Measurements from ENCODE around the gene ZFHX3. TPM values are rescaled to one million over a fixed set of nuclear protein-coding genes. Genes with fewer than 3 reads are reported as not detected.

The ZFHX3 gene
- total and polyA plus RNA-seq, 7 experiments from 2014 or later = 0.09 to 9.8 (median 1.7) TPM

DNA sequence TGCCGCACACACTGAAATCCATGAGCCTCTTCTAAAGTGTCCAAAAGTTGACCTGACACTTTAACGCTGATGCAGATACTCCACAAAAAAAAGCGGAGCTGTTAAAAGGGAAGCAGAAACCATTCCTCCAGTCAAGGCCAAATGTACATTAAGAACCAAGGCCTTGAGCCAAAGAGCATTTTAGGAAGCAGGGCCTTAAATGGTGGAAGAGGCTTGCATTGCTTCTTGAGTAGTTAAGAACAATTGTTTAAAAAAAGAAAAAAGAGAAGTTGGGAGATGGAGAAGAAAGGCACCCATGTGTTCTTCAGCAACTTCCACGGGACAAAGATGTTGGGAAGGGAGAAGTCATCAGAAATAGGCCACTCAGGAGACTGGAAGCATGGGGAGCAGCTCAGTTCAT lies 6.3 kb downstream of the ZFHX3 start:
- Histone ChIP-seq H3K9me3 (ENCODE audit: control insufficient read depth in 2 of 3, low read length in 3 of 3) (no peaks in the 10 kb centered on the region), H3K27ac (ENCODE audit: low read depth, low read length) (no peak overlapping the region), H3K4me1 (ENCODE audit: control insufficient read depth in 2 of 2, insufficient read depth in 2 of 2, low read length in 2 of 2) (no peaks in the 10 kb centered on the region), H3K27me3 (ENCODE audit: control insufficient read depth in 2 of 2, insufficient read depth in 2 of 2, low read length in 2 of 2) (peaks cover 0 to 1% of the 10 kb centered on the region in 2 donors), H3K4me3 (ENCODE audit: low read length) (no peak overlapping the region), H3K36me3 (ENCODE audit: control insufficient read depth in 2 of 3, insufficient read depth in 3 of 3, low read length in 3 of 3) (no peaks in the 10 kb centered on the region)
- Mint-ChIP-seq H3K4me3 (no peak overlapping the region), H3K9me3 (no peaks in the 10 kb centered on the region), H3K27me3 (peaks cover 0 to 54% (median 24%) of the 10 kb centered on the region in 5 donors), H3K4me1 (peaks cover 0 to 12% (median 0%) of the 10 kb centered on the region in 7 donors), H3K27ac (no peak overlapping the region), H3K36me3 (no peaks in the 10 kb centered on the region)
- intact Hi-C loops (cut with micrococcal nuclease) = no loop called here
- ChIA-PET CTCF (no interaction called here), POLR2A (no interaction called here)
- no peak for DNase-seq
- no peak for ATAC-seq

DNA sequence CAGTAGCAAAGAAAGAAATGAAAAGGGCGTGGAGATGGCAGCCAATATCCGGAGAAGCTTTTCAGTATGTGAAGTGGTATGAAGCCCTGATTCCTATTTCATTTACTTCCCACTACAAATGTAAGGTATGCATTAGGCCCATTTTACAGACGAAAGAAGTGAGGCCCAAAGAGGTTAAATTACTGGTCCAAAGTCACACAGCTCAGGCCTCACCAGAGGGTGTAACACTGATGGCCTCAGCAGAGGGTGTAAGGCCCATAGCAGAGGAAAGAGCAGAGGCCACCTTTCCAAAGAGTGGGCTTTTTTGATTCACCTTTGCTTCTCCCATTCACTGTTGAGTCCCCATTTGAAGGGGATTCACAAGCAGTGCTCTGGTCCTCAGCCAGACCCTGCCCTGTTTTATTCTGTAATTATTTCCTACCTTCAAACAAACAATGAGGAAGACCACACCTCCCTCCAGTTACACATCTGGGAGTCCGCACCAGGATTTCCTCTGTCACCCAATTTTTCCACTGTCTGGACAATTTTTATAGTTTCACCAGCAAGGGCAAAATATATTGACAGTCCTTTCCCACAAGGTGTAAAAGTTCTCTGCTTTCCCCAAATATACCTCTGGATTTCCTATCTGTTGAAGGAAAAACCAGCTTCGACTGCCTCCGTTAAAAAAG lies 7.1 kb downstream of the ZFHX3 start:
- no peaks in the 10 kb centered on the region for H3K9me3 Mint-ChIP-seq
- ChIA-PET POLR2A (no interaction called here), CTCF (no interaction called here)
- peaks cover 0 to 53% (median 20%) of the 10 kb centered on the region in 5 donors for H3K27me3 Mint-ChIP-seq
- no peak overlapping the region for H3K27ac Mint-ChIP-seq
- H3K27ac ChIP-seq (ENCODE audit: low read depth, low read length) = no peak overlapping the region
- H3K27me3 ChIP-seq (ENCODE audit: control insufficient read depth in 2 of 2, insufficient read depth in 2 of 2, low read length in 2 of 2) = no peaks in the 10 kb centered on the region
- no peak overlapping the region for H3K4me3 Mint-ChIP-seq
- intact Hi-C loops (cut with micrococcal nuclease) = no loop called here
- DNase-seq (no peak), ATAC-seq (no peak)
- H3K36me3 Mint-ChIP-seq = no peaks in the 10 kb centered on the region
- H3K4me3 ChIP-seq (ENCODE audit: low read length) = no peak overlapping the region
- no peaks in the 10 kb centered on the region for H3K4me1 ChIP-seq (ENCODE audit: control insufficient read depth in 2 of 2, insufficient read depth in 2 of 2, low read length in 2 of 2)
- no peaks in the 10 kb centered on the region for H3K36me3 ChIP-seq (ENCODE audit: control insufficient read depth in 2 of 3, insufficient read depth in 3 of 3, low read length in 3 of 3)
- peaks cover 0 to 16% (median 3%) of the 10 kb centered on the region in 7 donors for H3K4me1 Mint-ChIP-seq
- no peaks in the 10 kb centered on the region for H3K9me3 ChIP-seq (ENCODE audit: control insufficient read depth in 2 of 3, low read length in 3 of 3)

DNA sequence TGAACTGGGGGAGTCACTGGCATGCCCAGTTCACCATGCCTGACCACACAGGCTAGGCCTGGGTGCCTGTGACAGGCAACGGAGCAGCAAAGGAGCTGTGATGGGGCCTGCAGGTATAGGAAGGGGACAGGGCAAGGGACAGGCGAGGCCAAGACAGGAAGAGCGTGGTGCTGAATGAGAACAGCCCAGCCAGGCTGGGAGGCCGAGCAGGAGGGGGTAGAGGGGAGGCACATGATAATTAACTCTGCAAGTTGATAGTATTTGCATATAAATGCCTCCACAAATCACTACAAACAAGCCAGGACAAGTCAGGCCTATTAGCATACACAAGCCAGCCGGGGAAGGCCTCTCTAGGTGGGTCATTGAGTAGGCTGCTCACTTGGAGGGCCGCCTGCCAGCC lies 7.8 kb downstream of the ZFHX3 start:
- Histone ChIP-seq H3K36me3 (ENCODE audit: control insufficient read depth in 2 of 3, insufficient read depth in 3 of 3, low read length in 3 of 3) (no peaks in the 10 kb centered on the region), H3K27ac (ENCODE audit: low read depth, low read length) (no peak overlapping the region), H3K27me3 (ENCODE audit: control insufficient read depth in 2 of 2, insufficient read depth in 2 of 2, low read length in 2 of 2) (no peaks in the 10 kb centered on the region), H3K4me3 (ENCODE audit: low read length) (no peak overlapping the region), H3K9me3 (ENCODE audit: control insufficient read depth in 2 of 3, low read length in 3 of 3) (no peaks in the 10 kb centered on the region), H3K4me1 (ENCODE audit: control insufficient read depth in 2 of 2, insufficient read depth in 2 of 2, low read length in 2 of 2) (no peaks in the 10 kb centered on the region)
- peaks cover 0 to 18% (median 4%) of the 10 kb centered on the region in 7 donors for H3K4me1 Mint-ChIP-seq
- CTCF ChIA-PET = no interaction called here
- ATAC-seq = no peak
- peaks cover 0 to 51% (median 21%) of the 10 kb centered on the region in 5 donors for H3K27me3 Mint-ChIP-seq
- DNase-seq = no peak
- H3K36me3 Mint-ChIP-seq = no peaks in the 10 kb centered on the region
- POLR2A ChIA-PET = no interaction called here
- no peaks in the 10 kb centered on the region for H3K9me3 Mint-ChIP-seq
- H3K27ac Mint-ChIP-seq = no peak overlapping the region
- intact Hi-C loops (cut with micrococcal nuclease) = no loop called here
- no peak overlapping the region for H3K4me3 Mint-ChIP-seq

DNA sequence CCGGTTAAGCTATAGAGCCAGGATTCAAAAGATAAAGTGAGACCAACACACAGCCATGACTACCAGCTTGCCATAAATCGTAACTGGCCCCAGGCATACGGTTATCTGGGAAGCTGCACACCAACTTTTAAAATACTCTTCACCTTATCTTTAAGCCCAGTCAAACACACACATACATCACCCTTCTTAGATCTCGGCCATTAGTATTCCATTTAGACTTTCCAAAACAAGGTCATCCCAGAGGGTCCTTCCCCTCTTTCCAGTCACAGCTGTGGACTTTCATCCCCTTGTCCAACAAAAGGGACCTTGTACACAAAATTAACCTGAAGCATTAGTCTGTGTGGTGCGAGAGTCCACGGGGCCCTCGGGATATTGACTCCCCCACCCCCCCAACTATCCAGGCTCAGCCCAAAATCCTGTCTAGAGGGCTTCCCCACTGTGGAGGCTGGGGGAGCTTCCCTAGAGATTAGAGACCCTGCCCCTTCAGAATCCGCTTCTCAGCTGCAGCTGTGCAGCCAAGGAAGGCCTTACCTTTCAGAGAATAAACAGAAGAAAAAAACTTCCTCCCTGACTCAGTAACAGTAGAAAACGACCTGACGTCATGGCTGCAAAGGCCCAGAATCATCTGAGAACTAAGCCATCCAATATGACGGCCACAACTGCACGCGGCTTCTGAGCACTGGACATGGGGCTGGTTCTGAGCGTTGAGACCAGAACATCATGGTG lies 9.9 kb downstream of the ZFHX3 start:
- POLR2A ChIA-PET = no interaction called here
- Histone ChIP-seq H3K27me3 (ENCODE audit: control insufficient read depth in 2 of 2, insufficient read depth in 2 of 2, low read length in 2 of 2) (no peaks in the 10 kb centered on the region), H3K36me3 (ENCODE audit: control insufficient read depth in 2 of 3, insufficient read depth in 3 of 3, low read length in 3 of 3) (no peaks in the 10 kb centered on the region), H3K9me3 (ENCODE audit: control insufficient read depth in 2 of 3, low read length in 3 of 3) (no peaks in the 10 kb centered on the region), H3K4me1 (ENCODE audit: control insufficient read depth in 2 of 2, insufficient read depth in 2 of 2, low read length in 2 of 2) (no peaks in the 10 kb centered on the region), H3K4me3 (ENCODE audit: low read length) (no peak overlapping the region), H3K27ac (ENCODE audit: low read depth, low read length) (no peak overlapping the region)
- CTCF ChIA-PET = no interaction called here
- ATAC-seq = no peak
- Mint-ChIP-seq H3K4me1 (peaks cover 0 to 21% (median 4%) of the 10 kb centered on the region in 7 donors), H3K36me3 (no peaks in the 10 kb centered on the region), H3K4me3 (no peak overlapping the region), H3K27me3 (peaks cover 0 to 49% (median 21%) of the 10 kb centered on the region in 5 donors), H3K9me3 (no peaks in the 10 kb centered on the region), H3K27ac (peak overlapping the region in 1 of 9 donors; percentile 21)
- no peak for DNase-seq
- intact Hi-C loops (cut with micrococcal nuclease) = no loop called here

DNA sequence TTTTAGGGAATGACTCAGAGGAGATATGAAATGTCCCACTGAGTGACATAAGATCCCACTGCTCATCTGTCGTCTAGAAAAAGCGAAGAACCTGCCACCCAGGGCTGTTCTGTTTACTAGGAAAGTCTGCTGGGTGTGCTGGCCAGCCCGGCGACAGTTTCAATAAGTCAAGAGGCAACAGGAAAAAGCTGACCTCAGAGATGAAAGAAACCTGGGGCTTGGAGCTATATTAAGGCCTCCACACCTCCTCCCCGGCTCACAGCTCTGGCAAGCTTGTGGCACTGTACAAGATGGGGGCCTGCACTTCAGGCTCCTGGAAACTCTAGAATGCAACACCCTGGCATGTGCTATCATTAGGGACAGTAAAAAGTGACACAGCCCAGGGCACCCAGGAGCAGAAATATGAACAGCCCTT lies 10.6 kb downstream of the ZFHX3 start:
- intact Hi-C loops (cut with micrococcal nuclease) = no loop called here
- no peaks in the 10 kb centered on the region for H3K36me3 ChIP-seq (ENCODE audit: control insufficient read depth in 2 of 3, insufficient read depth in 3 of 3, low read length in 3 of 3)
- peak; percentile 28 for ATAC-seq
- no peak overlapping the region for H3K4me3 ChIP-seq (ENCODE audit: low read length)
- DNase-seq = no peak
- POLR2A ChIA-PET = no interaction called here
- H3K27ac ChIP-seq (ENCODE audit: low read depth, low read length) = no peak overlapping the region
- H3K4me1 ChIP-seq (ENCODE audit: control insufficient read depth in 2 of 2, insufficient read depth in 2 of 2, low read length in 2 of 2) = no peaks in the 10 kb centered on the region
- Mint-ChIP-seq H3K4me3 (peak overlapping the region in 1 of 10 donors; percentile 16), H3K27ac (peak overlapping the region in 1 of 9 donors; percentile 21), H3K27me3 (peaks cover 3 to 48% (median 22%) of the 10 kb centered on the region in 5 donors), H3K9me3 (no peaks in the 10 kb centered on the region), H3K4me1 (peaks cover 0 to 21% (median 4%) of the 10 kb centered on the region in 7 donors), H3K36me3 (no peaks in the 10 kb centered on the region)
- CTCF ChIA-PET = no interaction called here
- H3K9me3 ChIP-seq (ENCODE audit: control insufficient read depth in 2 of 3, low read length in 3 of 3) = no peaks in the 10 kb centered on the region
- H3K27me3 ChIP-seq (ENCODE audit: control insufficient read depth in 2 of 2, insufficient read depth in 2 of 2, low read length in 2 of 2) = no peaks in the 10 kb centered on the region

DNA sequence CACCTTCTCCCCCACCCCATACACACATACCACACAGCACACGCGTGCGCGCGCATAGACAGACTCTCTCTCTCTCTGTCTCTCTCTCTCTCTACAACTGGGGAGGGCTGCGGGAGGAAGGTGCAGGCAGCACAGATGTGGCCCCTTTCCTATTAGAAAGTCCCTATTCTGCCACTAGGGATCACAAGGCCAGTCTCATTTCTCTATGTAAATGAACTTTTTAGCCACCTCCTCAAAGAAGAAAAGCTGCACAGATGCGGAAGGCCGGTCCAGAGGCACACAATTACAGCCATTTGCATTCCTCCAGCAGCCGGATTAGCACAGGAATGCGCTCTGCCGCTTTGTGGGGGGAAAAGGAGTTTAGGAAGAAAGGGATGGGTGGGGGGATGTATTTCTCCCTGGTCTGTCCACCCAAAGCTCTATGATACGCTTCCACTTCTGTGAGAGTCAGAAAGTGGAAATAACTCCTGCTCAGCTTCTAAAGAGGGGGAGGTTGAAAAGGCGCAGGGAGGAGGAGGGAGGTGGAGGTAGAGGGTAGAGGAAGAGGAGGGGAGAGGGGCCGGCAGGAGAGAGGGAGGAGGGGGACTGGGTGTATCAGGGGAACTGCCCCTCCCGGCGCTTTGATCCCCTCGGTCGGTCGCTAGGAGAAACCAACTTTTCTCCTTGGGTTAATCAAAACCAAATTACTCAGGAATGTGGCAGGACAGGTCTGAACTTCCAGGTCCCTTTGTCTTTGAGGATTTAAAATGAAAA lies 11.7 kb downstream of the ZFHX3 start:
- Mint-ChIP-seq H3K4me3 (peak overlapping the region in 4 of 10 donors; percentile 3 to 61 (median 47)), H3K27ac (no peak overlapping the region), H3K9me3 (peaks cover 0 to 3% (median 0%) of the 10 kb centered on the region in 11 donors), H3K4me1 (peaks cover 0 to 21% (median 4%) of the 10 kb centered on the region in 7 donors), H3K27me3 (peaks cover 5 to 49% (median 24%) of the 10 kb centered on the region in 5 donors), H3K36me3 (no peaks in the 10 kb centered on the region)
- no peaks in the 10 kb centered on the region for H3K27me3 ChIP-seq (ENCODE audit: control insufficient read depth in 2 of 2, insufficient read depth in 2 of 2, low read length in 2 of 2)
- POLR2A ChIA-PET = no interaction called here
- H3K9me3 ChIP-seq (ENCODE audit: control insufficient read depth in 2 of 3, low read length in 3 of 3) = no peaks in the 10 kb centered on the region
- H3K27ac ChIP-seq (ENCODE audit: low read depth, low read length) = no peak overlapping the region
- H3K4me3 ChIP-seq (ENCODE audit: low read length) = no peak overlapping the region
- no peak for DNase-seq
- peak; percentile 46 for ATAC-seq
- no peaks in the 10 kb centered on the region for H3K36me3 ChIP-seq (ENCODE audit: control insufficient read depth in 2 of 3, insufficient read depth in 3 of 3, low read length in 3 of 3)
- no peaks in the 10 kb centered on the region for H3K4me1 ChIP-seq (ENCODE audit: control insufficient read depth in 2 of 2, insufficient read depth in 2 of 2, low read length in 2 of 2)
- intact Hi-C loops (cut with micrococcal nuclease) = no loop called here
- CTCF ChIA-PET = no interaction called here

Data from naive thymus-derived CD4-positive, alpha-beta T cell (primary cell).